SK-N-MC (cell line): ENCODE measurements around the gene SCGB1C2.

Experiments
- EZH2 ChIP-seq: fragments of 200-600 bp; sonication (generic); IDR thresholded peaks from one replicate; pipeline ENCODE4 v1.6.1; 2017; ENCODE audit warnings: antibody characterized with exemption
- FOXP2 ChIP-seq: optimal IDR thresholded peaks from 2 replicates; pipeline ENCODE3; 2011; ENCODE audit warnings: mild to moderate bottlenecking, moderate library complexity; ENCODE audit not compliant: insufficient read depth; ENCODE audit errors: extremely low read length, control extremely low read depth
- POLR2AphosphoS5 ChIP-seq: IDR thresholded peaks from 2 replicates; pipeline ENCODE4 v1.6.1; 2012; ENCODE audit warnings: mild to moderate bottlenecking, low read depth, low read length, borderline replicate concordance

GRCh38 chr17:156094-156621, 18.8 kb downstream of the SCGB1C2 start:
- TF ChIP-seq POLR2AphosphoS5: no peak
- no peak for TF ChIP-seq EZH2
- TF ChIP-seq FOXP2: no peak
